IPS-18a (cell line): ENCODE data around the gene PCDHGA2.

Experiments used
- H3K27ac ChIP-seq: one replicate; pipeline ENCODE4 v1.5.1; 2013; ENCODE audit warnings: low read length
- H3K27me3 ChIP-seq: one replicate; pipeline ENCODE4 v1.6.1; 2013; ENCODE audit warnings: mild to moderate bottlenecking, low read length; ENCODE audit not compliant: control insufficient read depth, insufficient read depth
- H3K36me3 ChIP-seq: one replicate; pipeline ENCODE4 v1.6.1; 2013; ENCODE audit warnings: low read depth, low read length; ENCODE audit not compliant: control insufficient read depth
- H3K4me1 ChIP-seq: one replicate; pipeline ENCODE4 v1.6.1; 2013; ENCODE audit warnings: low read depth, low read length; ENCODE audit not compliant: control insufficient read depth
- H3K4me3 ChIP-seq: one replicate; pipeline ENCODE4 v1.5.1; 2013; ENCODE audit warnings: low read length
- H3K9ac ChIP-seq: one replicate; pipeline ENCODE4 v1.6.1; 2013; ENCODE audit warnings: mild to moderate bottlenecking, low read length, moderate library complexity
- H3K9me3 ChIP-seq: one replicate; pipeline ENCODE4 v1.6.1; 2013; ENCODE audit warnings: low read depth, low read length; ENCODE audit not compliant: control insufficient read depth

PCDHGA2 gene

DNA sequence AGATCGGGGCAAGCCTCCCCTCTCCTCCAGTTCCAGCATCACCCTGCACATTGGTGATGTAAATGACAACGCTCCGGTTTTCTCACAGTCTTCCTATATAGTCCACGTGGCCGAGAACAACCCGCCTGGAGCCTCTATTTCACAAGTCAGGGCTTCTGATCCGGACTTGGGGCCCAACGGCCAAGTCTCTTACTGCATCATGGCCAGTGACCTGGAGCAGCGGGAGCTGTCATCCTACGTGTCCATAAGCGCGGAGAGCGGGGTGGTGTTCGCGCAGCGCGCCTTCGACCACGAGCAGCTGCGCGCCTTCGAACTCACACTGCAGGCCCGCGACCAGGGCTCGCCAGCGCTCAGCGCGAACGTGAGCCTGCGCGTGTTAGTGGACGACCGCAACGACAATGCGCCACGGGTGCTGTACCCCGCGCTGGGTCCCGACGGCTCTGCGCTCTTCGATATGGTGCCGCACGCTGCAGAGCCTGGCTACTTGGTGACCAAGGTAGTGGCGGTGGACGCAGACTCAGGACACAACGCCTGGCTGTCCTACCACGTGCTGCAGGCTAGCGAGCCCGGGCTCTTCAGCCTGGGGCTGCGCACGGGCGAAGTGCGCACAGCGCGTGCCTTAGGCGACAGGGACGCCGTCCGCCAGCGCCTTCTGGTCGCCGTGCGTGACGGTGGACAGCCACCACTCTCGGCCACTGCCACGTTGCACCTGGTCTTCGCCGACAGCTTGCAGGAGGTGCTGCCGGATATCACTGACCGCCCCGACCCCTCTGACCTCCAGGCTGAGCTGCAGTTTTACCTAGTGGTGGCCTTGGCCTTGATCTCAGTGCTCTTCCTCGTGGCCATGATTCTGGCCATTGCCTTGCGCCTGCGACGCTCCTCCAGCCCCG lies 50.8 kb downstream of the PCDHGA2 start:
- Histone ChIP-seq H3K4me1 (no peaks in the 10 kb centered on the region), H3K36me3 (no peaks in the 10 kb centered on the region), H3K4me3 (no peak overlapping the region), H3K9ac (no peak overlapping the region), H3K27me3 (no peaks in the 10 kb centered on the region), H3K9me3 (peaks cover 40% of the 10 kb centered on the region), H3K27ac (no peak overlapping the region)

DNA sequence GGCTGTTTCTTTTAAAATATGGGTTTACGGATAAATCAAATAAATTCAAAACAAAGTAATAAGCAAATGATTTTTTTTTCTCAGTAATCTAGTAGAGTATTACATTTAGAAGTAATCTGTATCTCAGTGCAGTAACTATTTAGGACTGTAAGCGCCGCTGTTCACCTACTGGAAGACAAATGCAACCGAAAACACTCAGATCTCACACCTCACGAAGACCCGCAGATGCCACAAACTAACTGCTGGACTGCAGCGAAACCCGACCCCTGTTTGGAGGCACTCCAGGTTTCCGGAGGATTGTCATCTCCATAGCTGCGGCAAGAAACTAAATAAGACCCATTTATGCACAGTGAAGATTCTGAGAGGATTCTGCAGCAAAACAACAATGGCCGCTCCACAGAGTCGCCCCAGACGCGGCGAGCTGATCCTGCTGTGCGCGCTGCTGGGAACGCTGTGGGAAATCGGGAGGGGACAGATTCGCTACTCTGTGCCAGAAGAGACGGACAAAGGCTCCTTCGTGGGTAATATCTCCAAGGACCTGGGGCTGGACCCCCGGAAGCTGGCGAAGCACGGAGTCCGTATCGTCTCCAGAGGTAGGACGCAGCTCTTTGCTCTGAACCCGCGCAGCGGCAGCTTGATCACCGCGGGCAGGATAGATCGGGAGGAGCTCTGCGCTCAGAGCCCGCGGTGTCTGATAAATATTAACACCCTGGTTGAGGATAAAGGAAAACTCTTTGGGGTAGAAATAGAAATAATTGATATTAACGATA lies 54.1 kb downstream of the PCDHGA2 start, which contains the start of gene PCDHGA8:
Gene PCDHGA8 (plus strand): TSS at position 205 of the 770 bp plus-strand sequence. CDS start 181 bp downstream, at position 386.
- H3K27ac ChIP-seq = no peak within 1 kb of the TSS
- no peaks in the 10 kb centered on the region for H3K27me3 ChIP-seq
- no peak within 1 kb of the TSS for H3K4me3 ChIP-seq
- no peaks in the 10 kb centered on the region for H3K4me1 ChIP-seq
- no peaks in the 10 kb centered on the region for H3K36me3 ChIP-seq
- no peak within 1 kb of the TSS for H3K9ac ChIP-seq
- H3K9me3 ChIP-seq = peaks cover 34% of the 10 kb centered on the region
